Vagina (tissue), 2 donors: ENCODE measurements around the gene GATM. TPM values are rescaled to one million over a fixed set of nuclear protein-coding genes. Genes with fewer than 3 reads are reported as not detected.

Source experiments
- DNase-seq, 2 donors: peaks; one replicate each; pipeline ENCODE4 v3.0.0-alpha.2; 2017; ENCODE audit errors: extremely low spot score in 2 of 2
- H3K27ac ChIP-seq: fragments of 200-600 bp; sonication (generic); one replicate; pipeline ENCODE4 v1.5.1; 2019
- H3K27me3 ChIP-seq: fragments of 200-600 bp; sonication (generic); one replicate; pipeline ENCODE4 v1.5.1; 2019
- H3K36me3 ChIP-seq, 2 donors: fragments of 200-600 bp; sonication (generic); one replicate each; pipeline ENCODE4 v1.5.1; 2017 to 2019
- H3K4me1 ChIP-seq: fragments of 200-600 bp; sonication (generic); one replicate; pipeline ENCODE4 v1.5.1; 2019
- H3K4me3 ChIP-seq, 2 donors: fragments of 200-600 bp; sonication (generic); 1 replicate in 1 of 2; 2 replicates in 1 of 2; pipeline ENCODE4 v1.5.1; 2016 to 2019
- H3K9me3 ChIP-seq: fragments of 200-600 bp; sonication (generic); one replicate; pipeline ENCODE4 v1.5.1; 2019
- POLR2A ChIP-seq, 2 donors: fragments of 450-650 bp; IDR thresholded peaks; one replicate each; pipeline ENCODE4 v1.6.1; 2017; ENCODE audit warnings: antibody characterized with exemption in 2 of 2, mild to moderate bottlenecking in 2 of 2, moderate library complexity in 2 of 2
- POLR2AphosphoS5 ChIP-seq, 2 donors: sonication (generic); formaldehyde crosslinking; IDR thresholded peaks; one replicate each; pipeline ENCODE4 v1.9.0; 2017; ENCODE audit warnings: antibody characterized with exemption in 2 of 2, mild to moderate bottlenecking in 2 of 2, low read depth in 1 of 2; ENCODE audit not compliant: insufficient read depth in 1 of 2
- intact Hi-C: fragments of 100-400 bp; cut with DNase I; formaldehyde crosslinking; loops from one replicate; pipeline ENCODE4 v1.15.1; 2023
- total RNA-seq: library from RNA; depleted of rRNA; stranded (reverse); fragments of >200 nt; gene quantifications from one replicate; pipeline ENCODE4 v1.2.3, GENCODE V29; 2016
- TF ChIP-seq, protein P1 (sequence below), 3 experiments: fragments of 450-650 bp in 2 of 3; fragments of 200-600 bp in 1 of 3; sonication (generic) in 1 of 3; IDR thresholded peaks; one replicate each; pipeline ENCODE4 v1.5.1; 2017 to 2019; ENCODE audit warnings: antibody characterized with exemption in 3 of 3, mild to moderate bottlenecking in 2 of 3, moderate library complexity in 2 of 3

The GATM gene
- total RNA-seq, 1 donor from 2014 or later, result 50.1 TPM

DNA sequence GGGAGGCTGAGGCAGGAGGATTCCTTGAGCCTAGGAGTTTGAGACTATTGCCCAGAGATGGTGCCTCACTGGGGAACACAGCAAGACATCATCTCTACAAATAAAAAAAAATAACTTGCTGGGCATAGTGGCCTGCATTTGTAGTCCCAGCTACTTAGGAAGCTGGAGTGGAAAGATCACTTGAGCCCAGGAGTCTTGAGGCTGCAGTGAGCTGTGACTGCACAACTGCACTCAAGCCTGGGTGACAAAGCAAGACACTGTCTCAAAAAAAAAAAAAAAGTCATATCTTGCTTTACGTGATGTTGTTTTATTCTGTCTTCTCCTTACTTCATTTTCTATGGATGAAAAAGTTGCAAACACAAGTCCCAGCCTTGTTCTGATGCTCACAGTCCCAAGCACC, 14.1 kb downstream of the GATM start:
- Histone ChIP-seq H3K4me1 (no peaks in the 10 kb centered on the region), H3K36me3 (peaks cover 0 to 25% of the 10 kb centered on the region in 2 donors), H3K27ac (no peak overlapping the region), H3K4me3 (no peak overlapping the region), H3K27me3 (no peaks in the 10 kb centered on the region), H3K9me3 (no peaks in the 10 kb centered on the region)
- intact Hi-C loops, result no loop called here
- TF ChIP-seq, protein P1, sequence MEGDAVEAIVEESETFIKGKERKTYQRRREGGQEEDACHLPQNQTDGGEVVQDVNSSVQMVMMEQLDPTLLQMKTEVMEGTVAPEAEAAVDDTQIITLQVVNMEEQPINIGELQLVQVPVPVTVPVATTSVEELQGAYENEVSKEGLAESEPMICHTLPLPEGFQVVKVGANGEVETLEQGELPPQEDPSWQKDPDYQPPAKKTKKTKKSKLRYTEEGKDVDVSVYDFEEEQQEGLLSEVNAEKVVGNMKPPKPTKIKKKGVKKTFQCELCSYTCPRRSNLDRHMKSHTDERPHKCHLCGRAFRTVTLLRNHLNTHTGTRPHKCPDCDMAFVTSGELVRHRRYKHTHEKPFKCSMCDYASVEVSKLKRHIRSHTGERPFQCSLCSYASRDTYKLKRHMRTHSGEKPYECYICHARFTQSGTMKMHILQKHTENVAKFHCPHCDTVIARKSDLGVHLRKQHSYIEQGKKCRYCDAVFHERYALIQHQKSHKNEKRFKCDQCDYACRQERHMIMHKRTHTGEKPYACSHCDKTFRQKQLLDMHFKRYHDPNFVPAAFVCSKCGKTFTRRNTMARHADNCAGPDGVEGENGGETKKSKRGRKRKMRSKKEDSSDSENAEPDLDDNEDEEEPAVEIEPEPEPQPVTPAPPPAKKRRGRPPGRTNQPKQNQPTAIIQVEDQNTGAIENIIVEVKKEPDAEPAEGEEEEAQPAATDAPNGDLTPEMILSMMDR (IDR thresholded peaks at IDR 0.05), result no peak
- no peak for TF ChIP-seq POLR2AphosphoS5 (IDR thresholded peaks at IDR 0.05; ENCODE audit: insufficient read depth in 1 of 2, low read depth in 1 of 2)
- TF ChIP-seq POLR2A (IDR thresholded peaks at IDR 0.05), result no peak
- DNase-seq, result no peak

GRCh38 chr15:45363801-45364200, 14.5 kb downstream of the GATM start:
- intact Hi-C loops, result no loop called here
- no peaks in the 10 kb centered on the region for H3K4me1 ChIP-seq
- DNase-seq, result no peak

DNA sequence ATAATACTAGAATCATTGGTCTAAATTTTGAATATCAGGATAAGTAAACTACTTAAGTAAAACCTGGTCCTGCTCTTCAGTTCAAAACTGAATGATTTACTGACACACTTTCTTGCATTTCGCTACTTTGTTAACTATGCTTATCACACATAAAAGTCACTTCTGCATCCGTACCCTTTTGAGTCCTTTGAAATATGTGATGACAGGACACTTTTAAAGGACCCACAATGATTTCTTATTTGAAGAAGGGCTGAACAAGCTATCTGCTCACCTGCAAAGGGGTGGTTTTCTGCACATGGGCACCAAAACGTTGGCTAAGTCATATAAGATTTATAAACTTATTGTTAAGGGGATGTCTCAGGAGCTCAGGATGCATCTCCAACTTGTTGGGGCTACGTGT, 15.0 kb downstream of the GATM start:
- intact Hi-C loops, result no loop called here
- H3K9me3 ChIP-seq, result no peaks in the 10 kb centered on the region
- DNase-seq, result no peak
- TF ChIP-seq POLR2AphosphoS5 (IDR thresholded peaks at IDR 0.05; ENCODE audit: insufficient read depth in 1 of 2, low read depth in 1 of 2) (no peak), POLR2A (IDR thresholded peaks at IDR 0.05) (no peak)
- TF ChIP-seq, protein P1 (IDR thresholded peaks at IDR 0.05), result no peak
- H3K27ac ChIP-seq, result no peak overlapping the region
- H3K4me3 ChIP-seq, result no peak overlapping the region
- no peaks in the 10 kb centered on the region for H3K4me1 ChIP-seq
- peaks cover 0 to 25% of the 10 kb centered on the region in 2 donors for H3K36me3 ChIP-seq
- no peaks in the 10 kb centered on the region for H3K27me3 ChIP-seq

More at GRCh38 chr15:45363801-45364200, 14.5 kb downstream of the GATM start:
- no peaks in the 10 kb centered on the region for H3K9me3 ChIP-seq
- peaks cover 0 to 25% of the 10 kb centered on the region in 2 donors for H3K36me3 ChIP-seq
- TF ChIP-seq POLR2AphosphoS5 (IDR thresholded peaks at IDR 0.05; ENCODE audit: insufficient read depth in 1 of 2, low read depth in 1 of 2), result no peak
- TF ChIP-seq, protein P1 (IDR thresholded peaks at IDR 0.05), result no peak
- no peaks in the 10 kb centered on the region for H3K27me3 ChIP-seq
- no peak overlapping the region for H3K27ac ChIP-seq
- H3K4me3 ChIP-seq, result no peak overlapping the region

GRCh38 chr15:45362419-45362818, 15.9 kb downstream of the GATM start:
- no peak for DNase-seq
- intact Hi-C loops, result no loop called here
- TF ChIP-seq POLR2A (IDR thresholded peaks at IDR 0.05) (no peak), POLR2AphosphoS5 (IDR thresholded peaks at IDR 0.05; ENCODE audit: insufficient read depth in 1 of 2, low read depth in 1 of 2) (no peak)
- TF ChIP-seq, protein P1 (IDR thresholded peaks at IDR 0.05), result no peak
- H3K4me3 ChIP-seq, result no peak overlapping the region
- peaks cover 0 to 25% of the 10 kb centered on the region in 2 donors for H3K36me3 ChIP-seq
- H3K9me3 ChIP-seq, result no peaks in the 10 kb centered on the region
- no peaks in the 10 kb centered on the region for H3K27me3 ChIP-seq
- H3K27ac ChIP-seq, result no peak overlapping the region
- no peaks in the 10 kb centered on the region for H3K4me1 ChIP-seq

GRCh38 chr15:45361878-45362277, 16.5 kb downstream of the GATM start:
- Histone ChIP-seq H3K27ac (no peak overlapping the region), H3K9me3 (no peaks in the 10 kb centered on the region), H3K36me3 (peaks cover 0 to 25% of the 10 kb centered on the region in 2 donors), H3K4me1 (no peaks in the 10 kb centered on the region), H3K27me3 (no peaks in the 10 kb centered on the region), H3K4me3 (no peak overlapping the region)
- DNase-seq, result no peak
- TF ChIP-seq POLR2A (IDR thresholded peaks at IDR 0.05) (no peak), POLR2AphosphoS5 (IDR thresholded peaks at IDR 0.05; ENCODE audit: insufficient read depth in 1 of 2, low read depth in 1 of 2) (no peak)
- TF ChIP-seq, protein P1 (IDR thresholded peaks at IDR 0.05), result no peak
- intact Hi-C loops, result no loop called here
